GM21825 (cell line): Measurements from ENCODE around the gene ZFPM1.

Source experiments
- ATAC-seq: cut with Tn5 transposase; IDR thresholded peaks from one replicate; pipeline ENCODE4 v1.9.1; 2021; ENCODE audit warnings: mild to moderate bottlenecking, moderate library complexity; ENCODE audit not compliant: unreplicated experiment

Gene ZFPM1

DNA sequence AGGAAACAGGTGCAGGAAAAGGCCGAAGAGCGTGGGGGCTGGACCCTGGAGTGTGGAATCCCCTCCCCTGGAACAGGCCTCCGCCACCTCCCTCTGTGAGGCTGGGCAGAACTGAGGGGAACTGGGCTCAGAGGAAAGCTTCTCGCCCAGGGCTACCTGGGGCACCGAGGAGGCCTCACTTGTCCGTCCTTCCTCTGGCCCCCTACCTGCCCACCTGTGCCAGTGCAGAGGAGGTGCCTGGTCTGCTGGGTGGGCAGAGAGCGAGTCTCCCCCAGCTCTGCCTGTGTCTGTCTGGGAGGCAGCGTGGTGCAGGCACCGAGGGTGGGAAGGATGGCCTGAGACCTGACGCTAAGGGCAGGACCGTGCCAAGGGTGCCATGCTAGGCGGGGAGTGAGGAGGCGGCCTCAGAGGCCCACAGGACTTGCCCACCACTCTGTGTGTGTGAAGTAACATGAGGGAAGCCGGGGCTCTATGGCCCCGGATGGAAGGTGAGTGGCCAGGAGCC, 42.2 kb downstream of the ZFPM1 start:
- no peak for ATAC-seq

DNA sequence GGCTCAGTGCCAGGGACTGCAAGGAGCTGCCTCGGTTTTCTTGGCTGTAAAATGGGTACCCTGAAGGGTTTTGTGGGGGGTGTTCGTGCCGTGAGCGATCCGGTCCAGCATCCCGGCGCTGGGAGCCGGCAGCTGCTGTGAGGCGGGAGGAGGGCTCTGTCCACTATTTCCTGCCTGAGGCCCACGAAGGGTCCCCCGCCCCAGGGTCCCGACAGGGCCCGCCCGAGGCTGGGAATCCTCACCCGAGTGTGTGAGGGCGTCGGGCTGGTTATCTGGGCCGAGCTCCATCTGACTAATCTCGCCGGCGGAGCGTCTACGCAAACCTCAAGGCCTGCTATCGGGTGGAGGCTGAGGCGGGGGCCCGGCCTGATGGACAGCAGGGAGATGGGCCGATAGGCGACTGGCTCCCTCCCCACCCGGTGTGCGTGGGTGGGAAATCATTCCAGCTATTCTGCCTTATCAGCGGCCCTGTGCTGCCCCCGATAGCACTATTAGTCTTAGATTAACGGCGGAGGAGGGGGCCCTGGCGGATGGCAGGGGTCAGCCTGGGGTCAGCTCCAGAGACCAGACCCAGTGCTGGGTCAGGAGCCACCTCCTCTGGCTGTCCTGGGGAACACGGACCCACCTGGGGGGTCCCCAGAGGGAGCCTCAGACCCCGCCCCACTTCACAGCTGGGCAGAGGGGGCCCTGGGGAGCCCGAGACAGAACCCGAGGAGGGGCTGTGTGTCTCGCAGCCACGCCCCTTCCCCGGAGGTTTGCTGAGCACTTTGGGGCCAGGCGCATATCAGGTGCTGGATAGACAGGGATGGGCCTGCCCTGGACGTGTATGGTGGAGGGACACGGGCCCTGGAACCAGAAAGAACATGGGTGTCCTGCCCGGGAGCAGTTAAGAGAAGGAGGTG, 44.7 kb downstream of the ZFPM1 start:
- ATAC-seq = no peak

DNA sequence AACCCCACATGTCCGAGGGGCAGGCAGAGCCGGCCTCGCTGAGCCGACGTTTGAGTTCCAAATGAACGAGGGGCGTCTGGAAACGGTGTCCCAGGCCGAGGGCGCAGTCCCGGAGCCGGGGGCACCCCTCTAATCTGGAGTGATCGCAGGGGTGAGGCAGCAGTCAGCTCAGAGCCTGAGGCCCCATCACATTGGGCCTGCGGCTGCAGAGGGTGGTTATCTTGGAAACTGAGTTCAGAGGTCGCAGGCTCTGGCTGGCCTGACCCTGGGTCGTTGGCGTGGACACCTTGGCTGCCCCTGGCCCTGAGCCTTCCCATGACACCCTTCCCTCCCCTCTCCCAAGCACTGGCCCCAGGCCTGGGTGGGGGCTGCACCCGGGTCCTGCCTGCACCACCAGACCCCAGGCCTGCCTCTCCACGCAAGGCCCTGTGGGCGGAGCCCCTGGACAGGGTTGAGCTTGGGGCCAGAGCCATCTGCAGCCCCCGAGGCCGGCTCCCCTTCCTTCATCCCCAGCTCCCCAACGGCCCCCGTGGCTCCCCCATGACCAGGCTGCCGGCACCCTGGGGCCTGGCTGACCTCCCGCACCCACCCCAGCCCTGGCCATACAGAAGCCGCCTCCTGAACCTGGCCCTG, 45.6 kb downstream of the ZFPM1 start:
- ATAC-seq = no peak

DNA sequence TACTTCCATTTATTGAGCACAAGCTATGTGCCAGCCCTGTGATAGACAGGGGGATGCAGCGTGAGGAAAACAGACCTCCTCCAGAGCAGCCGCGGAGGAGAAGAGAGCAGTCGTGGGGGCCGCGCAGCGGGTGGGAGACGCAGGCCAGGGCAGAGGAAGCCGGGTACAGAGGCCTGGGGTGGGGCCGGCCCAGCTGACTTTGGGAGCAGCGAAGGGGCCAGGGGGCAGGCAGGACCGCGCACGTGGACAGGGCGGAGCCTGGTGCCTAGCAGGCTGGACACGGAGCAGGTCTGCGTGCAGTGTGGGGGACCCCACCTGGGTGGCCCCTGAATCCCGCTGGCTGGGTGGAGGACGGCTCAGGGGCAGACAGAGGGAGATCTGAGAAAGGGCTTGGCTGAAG, 46.2 kb downstream of the ZFPM1 start:
- ATAC-seq = no peak

DNA sequence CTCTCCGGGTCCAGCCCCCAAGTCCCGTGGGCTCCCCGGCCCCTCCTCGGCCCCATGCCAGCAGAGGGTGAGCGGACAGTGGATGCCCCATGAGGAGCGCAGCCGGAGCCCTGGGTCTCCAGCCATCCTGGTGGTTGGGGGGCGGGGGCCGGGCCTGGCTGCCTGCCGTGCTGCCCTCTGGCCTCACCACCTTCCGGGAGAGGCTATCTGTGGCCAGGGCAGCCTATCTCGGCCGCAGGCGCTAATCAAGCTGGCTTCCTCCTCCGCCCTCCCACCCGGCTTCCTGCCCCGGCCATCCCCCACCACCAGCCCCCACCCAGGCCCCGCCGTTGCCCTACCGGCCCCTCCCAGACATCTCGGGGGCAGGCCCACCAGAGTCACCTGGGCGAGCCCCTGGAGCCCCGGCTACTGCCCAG, 46.8 kb downstream of the ZFPM1 start:
- ATAC-seq = no peak

DNA sequence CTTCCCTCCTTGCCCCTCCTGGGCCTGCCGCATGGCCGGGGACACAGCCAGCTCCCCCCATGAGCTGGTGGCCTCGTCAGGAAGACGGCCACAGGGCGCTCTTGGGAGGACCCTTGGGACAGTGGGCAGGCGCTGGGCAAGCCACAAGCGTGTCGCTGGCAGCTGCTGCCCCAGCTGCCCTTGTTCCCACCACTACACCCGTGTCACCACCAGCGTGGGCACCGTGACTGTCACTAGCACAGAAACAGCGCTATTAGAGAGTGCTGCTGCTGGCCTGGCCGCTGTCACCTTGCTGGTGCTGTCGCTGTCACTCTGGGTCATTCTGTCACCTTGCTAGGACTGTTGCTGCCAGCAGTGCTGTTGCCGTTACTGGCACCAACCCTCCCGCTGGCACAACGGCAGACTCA, 47.2 kb downstream of the ZFPM1 start:
- no peak for ATAC-seq

DNA sequence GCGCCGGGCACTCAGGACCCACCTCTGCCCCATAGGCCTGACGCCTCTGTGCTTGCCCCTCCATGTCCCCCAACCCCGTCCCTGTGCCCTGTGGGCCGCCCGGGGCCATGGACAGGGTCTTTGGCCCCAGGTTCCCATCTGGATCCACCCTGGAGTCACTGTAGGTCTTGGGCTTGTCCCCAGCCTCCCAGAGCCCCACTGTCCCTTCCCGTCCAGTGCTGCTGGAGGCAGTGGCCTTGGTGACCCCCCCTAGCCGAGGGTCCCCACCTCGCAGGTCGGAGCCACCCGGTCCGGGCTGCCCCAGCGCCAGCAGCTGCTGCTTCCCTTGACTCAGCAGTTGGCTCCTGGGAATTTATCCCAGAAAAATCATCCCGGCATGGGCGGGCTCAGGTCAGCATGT, 49.3 kb downstream of the ZFPM1 start:
- ATAC-seq = no peak

DNA sequence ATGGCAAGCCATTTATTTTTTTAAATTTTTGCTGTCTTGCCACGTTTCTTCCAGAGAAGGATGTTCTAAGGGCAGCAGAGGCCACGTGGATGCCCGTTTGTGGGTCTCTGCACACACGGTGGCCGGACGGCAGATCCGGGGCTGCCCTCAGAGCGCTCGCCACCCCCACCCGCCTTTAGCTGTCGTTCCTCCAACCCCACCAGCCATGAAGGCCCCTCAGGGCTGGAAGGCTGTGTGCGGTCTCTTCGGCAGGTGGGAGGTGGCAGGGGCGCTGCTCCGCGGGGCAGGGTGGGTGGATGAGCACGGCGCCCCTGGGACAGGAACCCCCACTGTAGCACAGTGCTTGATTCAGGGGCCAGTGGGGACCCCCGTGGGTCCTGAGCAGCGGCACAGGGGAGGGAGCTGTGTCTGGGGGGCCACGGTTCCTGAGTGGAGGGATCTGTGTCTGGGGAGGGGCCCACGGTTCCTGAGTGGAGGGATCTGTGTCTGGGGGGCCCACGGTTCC, 49.7 kb downstream of the ZFPM1 start:
- ATAC-seq = no peak

DNA sequence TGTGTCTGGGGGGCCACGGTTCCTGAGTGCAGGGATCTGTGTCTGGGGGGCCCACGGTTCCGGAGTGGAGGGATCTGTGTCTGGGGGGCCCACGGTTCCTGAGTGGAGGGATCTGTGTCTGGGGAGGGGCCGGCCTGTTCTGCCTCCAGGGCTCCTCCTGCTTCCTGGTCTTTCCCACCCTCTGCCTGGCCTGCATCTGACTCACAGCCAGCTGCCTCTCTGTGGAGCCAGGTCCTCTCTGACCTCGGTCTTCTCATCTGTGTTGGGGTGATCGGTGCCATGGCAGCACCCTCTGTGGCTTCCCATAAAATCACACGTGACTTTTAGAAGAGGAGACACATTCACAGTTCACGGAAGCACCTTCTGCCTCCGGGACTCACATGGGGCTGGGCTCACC, 50.3 kb downstream of the ZFPM1 start:
- ATAC-seq = no peak

DNA sequence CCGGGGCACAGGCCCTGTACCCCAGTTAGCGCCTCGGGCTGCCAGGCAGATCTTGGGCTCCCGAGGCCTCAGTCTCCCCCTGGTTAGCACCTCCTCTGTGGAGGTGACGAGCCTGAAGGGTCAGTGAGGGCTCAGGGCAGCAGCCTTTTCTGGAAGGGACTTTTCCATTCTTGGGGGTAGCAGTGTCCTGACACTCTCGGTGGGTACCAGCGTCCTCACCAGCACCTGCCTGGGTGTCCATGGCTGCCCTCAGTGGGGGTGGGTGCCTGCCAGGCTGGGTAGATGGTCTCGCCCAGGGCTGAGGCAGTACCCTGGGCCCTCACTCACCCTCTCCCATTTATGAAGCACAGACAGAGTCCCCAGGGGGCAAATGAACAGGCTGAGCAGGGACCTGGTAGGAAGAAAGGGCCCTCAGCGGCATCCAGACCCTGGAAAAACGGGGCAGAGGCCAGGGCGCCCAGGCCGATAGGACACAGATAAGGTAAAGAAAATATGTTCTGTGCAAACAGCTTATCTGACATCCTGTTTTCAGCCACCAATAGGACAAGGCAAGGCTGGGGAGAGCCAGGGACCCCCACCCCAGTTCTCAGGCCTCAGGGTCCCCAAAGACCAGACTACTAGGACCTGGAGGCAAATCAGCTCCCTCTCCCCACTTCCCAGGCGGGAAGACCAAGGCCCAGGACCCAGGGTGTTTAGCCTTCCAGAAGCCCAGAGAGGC, 50.9 kb downstream of the ZFPM1 start:
- no peak for ATAC-seq

DNA sequence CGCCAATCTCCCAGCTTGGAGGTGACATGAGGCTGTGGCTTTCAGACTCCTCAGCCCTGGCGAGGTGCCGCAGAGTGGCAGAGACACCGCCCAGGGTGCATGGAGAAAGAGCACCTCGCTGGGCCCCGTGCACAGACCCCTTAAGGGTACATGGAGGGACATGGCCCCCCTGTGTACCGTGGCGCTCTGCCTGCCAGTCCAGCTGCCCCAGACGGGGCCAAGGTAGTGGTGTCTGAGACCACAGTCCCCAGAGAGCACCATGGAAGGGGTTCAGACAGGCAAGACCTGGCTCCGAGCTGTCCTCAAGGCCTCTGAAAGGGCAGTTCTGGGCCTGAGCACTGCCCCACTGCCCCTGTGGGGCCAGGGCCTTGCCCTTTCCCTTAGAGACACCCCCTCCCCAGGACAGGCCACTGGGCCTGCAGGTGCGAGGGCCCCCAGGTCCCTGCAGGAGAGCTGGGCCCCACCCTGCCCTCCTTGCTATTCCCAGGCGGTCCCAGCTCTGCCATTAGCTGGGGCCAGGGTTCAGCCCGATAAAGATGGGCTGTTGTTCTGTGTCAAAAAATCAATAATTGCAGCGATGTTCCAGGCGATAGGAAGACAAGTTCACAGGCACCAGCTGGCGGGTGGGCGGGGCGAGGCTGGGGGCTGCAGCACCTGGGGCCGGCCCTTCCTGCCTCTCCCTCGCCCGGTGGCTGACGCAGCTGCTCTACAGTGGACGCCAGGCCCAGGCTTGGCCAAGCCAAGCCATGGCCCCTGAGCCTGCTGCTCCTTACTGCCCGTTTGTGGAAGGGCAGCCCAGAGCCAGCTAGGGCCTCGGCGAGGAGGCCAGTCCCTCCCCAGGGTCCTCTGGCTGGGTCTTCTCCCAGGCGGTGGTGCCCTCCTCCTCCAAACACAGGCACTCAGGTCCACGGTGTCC, 51.7 kb downstream of the ZFPM1 start:
- ATAC-seq = no peak

DNA sequence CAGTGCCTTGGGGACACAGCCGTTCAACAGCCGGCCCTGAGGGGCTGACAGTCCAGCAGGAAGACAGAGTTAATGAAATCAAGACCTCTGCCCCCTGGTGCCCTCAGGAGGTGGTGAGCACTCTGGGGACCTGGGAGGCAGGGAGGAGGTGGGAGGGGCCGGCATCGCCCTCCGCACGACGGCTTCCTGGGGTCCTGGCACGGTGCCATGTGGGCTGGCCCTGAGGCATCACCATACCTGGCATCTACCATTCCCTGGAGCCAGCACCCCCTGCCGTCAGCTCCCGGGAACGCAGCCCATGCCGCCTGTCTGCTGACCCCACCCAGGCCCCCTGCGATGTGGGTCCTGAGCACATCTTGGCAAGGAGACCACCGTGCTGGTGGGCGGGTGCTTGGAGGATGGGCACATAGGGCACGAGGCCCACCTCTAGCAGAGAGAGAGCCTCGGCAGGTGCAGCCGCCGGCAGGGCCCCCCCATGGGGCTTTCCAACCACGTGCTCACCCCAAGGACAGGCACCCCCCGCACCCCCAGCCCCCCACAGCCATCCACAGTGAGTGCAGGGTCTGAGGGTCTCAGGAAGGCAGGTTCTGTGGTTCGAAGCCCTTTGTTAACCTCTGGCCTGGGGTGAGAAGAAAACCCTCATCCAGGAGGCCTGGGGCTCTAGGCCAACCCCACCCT, 52.5 kb downstream of the ZFPM1 start:
- ATAC-seq = no peak

DNA sequence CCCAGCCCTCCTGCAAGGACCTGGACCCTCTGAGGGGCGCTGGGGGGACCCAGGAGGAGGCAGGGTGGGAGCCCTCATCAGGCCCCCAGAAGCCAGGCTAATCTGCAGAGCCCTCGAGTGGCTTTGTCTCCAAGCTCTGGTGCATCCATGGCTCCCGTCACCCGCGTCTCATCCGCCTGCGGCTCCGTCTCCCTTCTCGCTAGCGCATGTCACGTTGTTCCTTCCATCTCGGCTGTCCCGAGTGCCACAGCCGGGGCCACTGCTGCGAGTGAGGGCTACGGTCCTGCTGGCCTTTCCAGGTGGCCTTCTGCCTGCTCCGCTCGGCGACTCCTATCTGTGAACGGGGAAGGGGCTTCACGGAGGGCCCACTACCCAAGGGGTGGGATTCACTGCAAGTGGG, 53.6 kb downstream of the ZFPM1 start:
- no peak for ATAC-seq

DNA sequence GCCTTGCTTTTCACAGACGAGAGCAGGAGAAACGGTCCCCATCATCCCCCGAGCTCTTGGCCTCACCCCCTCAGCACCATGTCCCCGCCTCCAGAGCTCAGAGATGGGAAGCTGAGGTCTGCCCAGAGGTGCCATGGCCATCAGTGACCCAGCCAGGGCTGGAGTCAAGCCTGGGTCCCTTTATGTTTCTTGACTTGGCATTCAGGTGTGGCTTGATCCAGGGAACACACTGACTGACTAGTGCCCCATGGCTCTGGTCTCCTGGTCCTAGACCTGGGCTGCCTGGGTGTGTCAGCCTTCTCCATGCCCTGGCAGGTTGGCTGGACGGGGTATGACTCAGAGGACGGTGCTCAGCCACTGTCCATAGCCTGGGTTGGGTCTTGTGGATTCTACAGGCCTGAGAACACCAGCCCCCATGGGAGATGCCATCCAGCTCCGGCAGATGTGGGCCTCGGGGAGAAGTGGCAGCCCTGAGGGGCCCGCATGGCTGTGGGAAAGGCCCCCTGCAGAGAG, 54.2 kb downstream of the ZFPM1 start:
- no peak for ATAC-seq

DNA sequence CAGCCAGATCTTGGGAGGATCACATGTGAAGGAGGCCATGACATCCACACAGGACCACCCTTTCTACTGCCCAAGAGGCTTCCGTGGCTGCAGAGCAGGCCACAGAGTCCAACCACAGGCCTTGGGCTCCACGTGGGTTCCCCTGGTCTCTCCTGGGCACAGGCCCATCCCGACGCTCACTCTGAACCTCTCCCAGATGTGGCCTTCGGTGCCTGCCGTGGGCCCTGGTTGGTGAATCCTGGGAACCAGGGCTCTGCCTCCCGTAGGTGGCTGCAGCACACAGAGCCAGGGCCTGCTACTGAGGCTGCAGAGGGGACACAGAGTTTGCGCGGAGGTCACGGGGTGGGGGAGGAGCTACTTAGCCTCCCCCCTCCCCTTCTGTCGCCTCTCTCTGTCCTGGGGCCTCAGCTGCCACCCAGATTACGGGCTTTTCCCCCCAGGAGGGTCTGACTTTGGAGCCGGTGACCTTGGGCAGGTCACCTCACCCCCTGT, 55.3 kb downstream of the ZFPM1 start:
- ATAC-seq = no peak

DNA sequence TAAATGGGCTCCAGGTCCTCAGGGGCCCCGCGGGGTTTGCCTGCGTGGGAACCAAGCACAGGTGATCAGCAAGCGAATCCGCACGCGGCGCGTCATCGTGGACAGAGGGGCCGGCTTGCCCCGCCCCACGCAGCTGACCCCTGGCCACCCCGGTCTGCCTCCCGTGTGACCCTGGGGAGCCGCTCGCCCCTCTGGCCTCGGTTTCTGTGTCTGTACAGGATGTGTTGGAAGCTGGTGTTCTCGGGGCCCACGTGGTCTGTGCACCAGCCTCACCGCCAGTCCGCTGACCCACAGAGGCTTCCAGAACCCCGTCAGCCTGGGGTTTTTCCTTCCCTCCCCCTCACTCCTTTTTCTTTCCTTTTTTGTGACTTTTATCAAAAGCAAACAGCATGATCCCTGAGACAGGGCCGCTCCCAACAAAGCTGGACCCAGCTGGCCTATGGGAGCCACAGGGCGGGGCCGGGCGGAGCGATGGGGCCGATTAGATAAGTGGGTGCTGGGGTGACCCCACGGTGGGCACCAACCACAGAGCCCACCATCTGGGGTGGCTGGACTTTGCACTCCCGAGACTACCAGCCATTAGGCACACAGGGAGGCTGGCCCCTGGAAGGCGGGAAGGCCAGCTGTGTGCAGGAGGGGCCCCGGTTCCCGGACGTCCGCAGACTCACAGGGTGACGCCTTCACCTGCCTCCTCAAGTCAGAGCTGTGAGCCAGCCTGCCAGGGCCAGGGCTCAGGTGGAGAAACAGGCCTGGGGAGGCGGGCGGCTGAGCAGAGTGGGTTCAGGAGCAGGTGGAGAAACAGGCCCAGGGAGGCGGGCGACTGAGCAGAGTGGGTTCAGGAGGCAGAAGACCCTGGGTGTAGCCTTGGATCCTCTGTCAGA, 56.0 kb downstream of the ZFPM1 start:
- no peak for ATAC-seq

DNA sequence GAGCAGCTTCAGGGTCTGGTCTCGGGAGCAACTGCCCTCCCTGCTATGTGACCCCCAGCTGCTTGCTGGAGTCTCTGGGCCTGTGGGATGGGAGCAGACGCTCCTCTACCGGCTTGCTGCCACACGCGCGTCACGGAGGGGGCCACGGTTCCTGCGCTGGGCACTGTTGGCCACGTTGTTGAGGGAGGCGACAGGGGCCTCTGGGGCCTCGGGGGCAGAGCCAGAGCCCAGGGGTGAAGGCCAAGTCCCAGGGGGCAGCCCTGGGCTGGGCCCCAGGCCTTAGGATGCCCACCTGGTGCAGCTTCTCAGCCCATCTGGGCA, 56.6 kb downstream of the ZFPM1 start:
- ATAC-seq = no peak

DNA sequence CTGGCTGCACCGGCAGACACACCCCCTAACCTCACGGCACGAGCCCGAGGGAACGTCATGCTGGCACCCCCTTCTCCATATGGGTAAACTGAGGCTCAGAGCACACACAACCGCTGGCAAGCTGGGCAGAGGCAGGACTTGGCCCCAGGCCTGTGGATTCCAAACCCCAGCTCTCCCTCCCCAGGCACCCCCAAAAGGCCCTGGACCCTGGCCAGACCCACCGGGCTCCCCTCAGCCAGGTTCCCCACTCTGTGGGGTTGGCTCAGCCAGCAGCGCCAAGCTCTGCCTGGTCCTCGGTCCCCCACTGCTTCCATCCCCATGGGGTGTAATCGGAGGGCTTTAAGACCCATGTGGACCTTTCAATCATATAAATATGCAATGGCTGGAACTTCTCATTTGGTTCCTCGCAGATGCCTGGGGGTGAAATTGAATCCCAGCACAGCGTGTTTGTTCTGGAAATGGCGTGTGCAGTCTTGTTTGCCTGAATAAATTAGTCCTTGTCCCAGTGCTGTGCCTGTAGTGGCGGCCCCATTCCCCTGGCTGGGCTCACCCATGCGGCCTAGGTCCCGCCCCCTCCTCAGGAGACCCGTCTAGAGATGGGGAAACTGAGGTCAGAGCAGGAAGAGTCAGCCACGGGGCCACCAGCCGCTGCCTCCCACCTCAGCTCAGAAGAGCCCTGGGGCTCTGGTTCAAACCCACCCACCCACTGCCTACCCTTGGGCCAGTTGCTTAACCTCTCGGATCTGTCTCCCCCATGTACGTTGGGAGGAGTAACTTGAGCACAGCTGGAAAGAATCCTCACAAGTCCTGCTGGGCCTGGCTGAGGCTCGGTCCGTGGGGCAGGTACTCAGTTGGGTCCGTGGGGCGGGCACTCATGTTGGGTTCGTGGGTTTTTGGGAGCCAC, 57.3 kb downstream of the ZFPM1 start:
- ATAC-seq = no peak
